ENCODE results near the gene EVPL.
A peak's percentile ranks its signal among the peaks of the same experiment; 100 is the strongest.
"Not testable (repeated sequence)": the region's sequence is repeated elsewhere in the genome, so short reads cannot be mapped to it uniquely, and the experiment has no call there.

The EVPL gene

DNA sequence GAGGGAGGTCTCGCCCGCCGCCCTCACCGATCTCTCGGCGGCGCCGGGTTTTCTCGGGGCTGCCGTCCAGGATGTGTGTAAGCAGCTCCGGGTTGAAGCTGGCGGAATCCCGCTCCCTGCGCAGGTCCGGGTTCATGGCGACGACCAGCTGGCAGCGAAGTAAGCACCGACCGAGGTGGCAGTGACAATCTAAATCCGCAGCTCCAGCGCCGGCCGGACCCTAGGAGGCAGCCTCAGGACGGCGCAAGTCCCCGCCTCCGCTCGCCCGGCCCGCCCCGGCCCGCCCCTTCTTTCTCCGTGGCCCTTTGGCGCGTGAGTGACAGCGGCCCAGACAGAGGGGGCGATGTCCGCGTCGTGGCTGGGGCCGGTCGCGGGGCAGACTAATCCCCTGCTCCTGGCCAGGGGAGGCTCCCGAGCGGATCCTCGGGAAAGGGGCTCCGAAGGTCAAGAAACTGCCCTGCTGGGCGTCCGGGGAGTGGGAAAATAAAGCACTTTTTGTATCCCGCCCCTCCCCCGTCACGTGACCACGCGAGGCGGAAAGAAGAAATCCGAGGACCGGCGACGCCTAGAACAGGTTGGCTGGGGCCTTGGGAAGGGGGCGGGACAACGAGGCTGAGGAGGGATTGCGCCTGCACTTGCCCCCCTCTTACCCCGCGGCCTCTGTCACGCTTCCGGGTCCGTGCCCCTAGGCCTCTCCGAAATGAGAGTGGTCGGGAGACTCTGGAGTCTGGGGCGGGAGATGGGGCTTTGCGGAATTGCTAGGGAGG lies 48.0 kb downstream of the EVPL start, which contains the start of the genes ACOX1 and TEN1:
ACOX1 (minus strand) TSS at position 229 of the 767 bp plus-strand sequence; CDS start at position 136, 93 bp downstream.
TEN1 (plus strand) TSS at position 303 of the 767 bp plus-strand sequence. CDS start 6,953 bp downstream, outside the sequence.
- peaks cover 24% of the 10 kb centered on the region for H3K4me1 Mint-ChIP-seq
- peak within 1 kb of the TSS; percentile 100 for H3K27ac Mint-ChIP-seq
- ATAC-seq, result peak; percentile 99
- H3K9me3 Mint-ChIP-seq, result no peaks in the 10 kb centered on the region
- H3K36me3 Mint-ChIP-seq, result peaks cover 7% of the 10 kb centered on the region
- H3K27me3 Mint-ChIP-seq, result no peaks in the 10 kb centered on the region
- H3K4me3 Mint-ChIP-seq, result peak within 1 kb of the TSS; percentile 98

DNA sequence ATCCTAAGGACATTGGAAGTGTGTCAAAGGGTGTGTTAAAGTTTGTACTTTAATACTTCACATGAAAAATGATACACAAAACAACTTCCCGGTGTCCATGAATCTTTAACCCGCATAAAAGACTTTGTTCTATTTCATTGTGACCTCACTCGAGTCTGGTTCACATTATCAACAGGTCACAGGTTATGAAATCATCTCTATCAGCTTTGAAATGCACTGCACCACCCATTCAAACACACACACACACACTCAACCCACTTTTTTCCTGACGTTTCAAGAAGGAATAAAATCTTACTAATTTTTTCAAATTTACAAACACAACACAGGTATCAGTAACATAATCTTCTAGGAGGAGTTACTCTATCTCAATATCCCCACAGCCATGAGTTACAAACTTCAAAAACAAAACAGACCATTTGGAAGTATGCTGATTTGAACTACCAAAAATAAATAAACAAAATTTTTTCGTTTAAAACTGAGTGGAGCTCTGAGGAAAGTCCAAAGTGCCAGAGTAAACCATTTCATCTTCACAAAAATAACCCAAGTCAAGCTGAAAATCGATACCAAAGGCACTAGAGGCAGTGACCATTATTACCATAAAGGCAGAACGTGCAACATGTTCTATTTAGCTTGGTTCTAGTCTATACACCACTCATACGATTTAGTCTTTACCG lies 50.8 kb downstream of the EVPL start:
- no peaks in the 10 kb centered on the region for H3K9me3 Mint-ChIP-seq
- peaks cover 24% of the 10 kb centered on the region for H3K4me1 Mint-ChIP-seq
- H3K36me3 Mint-ChIP-seq, result peaks cover 15% of the 10 kb centered on the region
- peak overlapping the region; percentile 17 for H3K27ac Mint-ChIP-seq
- no peak for ATAC-seq
- no peak overlapping the region for H3K4me3 Mint-ChIP-seq
- H3K27me3 Mint-ChIP-seq, result no peaks in the 10 kb centered on the region

DNA sequence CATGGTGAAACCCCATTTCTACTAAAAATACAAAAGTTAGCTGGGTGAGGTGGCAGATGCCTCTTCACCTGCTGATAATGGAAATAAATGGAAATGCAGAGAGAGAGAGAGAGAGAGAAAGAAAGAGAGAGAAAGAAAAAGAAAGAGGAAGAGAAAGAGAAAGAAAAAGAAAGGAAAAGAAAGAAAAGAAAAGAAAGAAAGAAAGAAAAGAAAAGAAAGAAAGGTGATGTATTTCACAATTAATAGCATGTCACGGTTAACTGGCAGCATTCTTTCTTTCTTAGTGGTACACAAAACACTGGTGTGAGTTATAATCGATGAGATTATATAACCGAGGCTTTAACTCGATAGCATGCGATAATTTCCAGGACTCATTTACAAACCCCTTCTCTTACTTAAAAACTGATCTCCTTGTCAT lies 51.3 kb downstream of the EVPL start:
- Mint-ChIP-seq H3K27me3 (no peaks in the 10 kb centered on the region), H3K27ac (peak overlapping the region; percentile 17), H3K9me3 (no peaks in the 10 kb centered on the region), H3K36me3 (peaks cover 15% of the 10 kb centered on the region), H3K4me3 (no peak overlapping the region), H3K4me1 (peaks cover 18% of the 10 kb centered on the region)
- no peak for ATAC-seq

DNA sequence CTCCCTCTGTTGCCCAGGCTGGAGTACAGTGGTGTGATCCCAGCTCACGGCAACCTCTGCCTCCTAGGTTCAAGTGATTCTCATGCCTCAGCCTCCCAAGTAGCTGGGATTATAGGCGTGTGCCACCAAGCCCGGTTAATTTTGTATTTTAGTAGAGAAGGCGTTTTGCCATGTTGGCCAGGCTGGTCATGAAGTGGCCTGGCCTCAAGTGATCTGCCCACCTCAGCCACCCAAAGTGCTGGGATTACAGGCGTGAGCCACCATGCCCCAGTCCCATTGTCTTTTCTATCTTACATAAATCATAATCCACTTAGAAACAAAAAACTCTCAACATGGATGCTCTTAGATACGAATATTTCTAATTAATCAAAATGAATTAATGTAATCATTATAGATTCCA lies 51.9 kb downstream of the EVPL start:
- peaks cover 15% of the 10 kb centered on the region for H3K4me1 Mint-ChIP-seq
- H3K36me3 Mint-ChIP-seq, result peaks cover 16% of the 10 kb centered on the region
- not testable (repeated sequence) for H3K4me3 Mint-ChIP-seq, H3K9me3 Mint-ChIP-seq, H3K27ac Mint-ChIP-seq, ATAC-seq, H3K27me3 Mint-ChIP-seq

DNA sequence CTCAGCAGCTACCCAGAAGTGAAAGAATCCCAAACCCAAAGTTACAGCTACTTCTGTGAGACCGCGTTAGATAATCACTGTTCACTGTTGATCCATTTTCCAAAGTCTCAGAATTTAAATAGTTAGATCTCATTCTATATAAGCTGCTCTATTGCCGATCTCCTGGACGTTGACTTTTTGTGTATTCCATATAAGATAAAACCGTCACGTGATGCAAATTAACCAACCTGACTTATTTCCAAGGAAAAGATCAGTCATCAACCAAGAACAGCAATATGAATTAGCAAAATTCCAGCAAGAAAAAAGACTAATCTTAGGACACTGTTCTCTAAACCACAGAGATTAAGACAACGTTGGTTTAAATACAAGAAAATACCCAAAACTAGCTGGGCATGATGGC lies 56.5 kb downstream of the EVPL start:
- no peaks in the 10 kb centered on the region for H3K9me3 Mint-ChIP-seq
- H3K4me1 Mint-ChIP-seq, result peaks cover 14% of the 10 kb centered on the region
- H3K27ac Mint-ChIP-seq, result no peak overlapping the region
- H3K36me3 Mint-ChIP-seq, result peaks cover 28% of the 10 kb centered on the region
- no peaks in the 10 kb centered on the region for H3K27me3 Mint-ChIP-seq
- no peak for ATAC-seq
- H3K4me3 Mint-ChIP-seq, result no peak overlapping the region

DNA sequence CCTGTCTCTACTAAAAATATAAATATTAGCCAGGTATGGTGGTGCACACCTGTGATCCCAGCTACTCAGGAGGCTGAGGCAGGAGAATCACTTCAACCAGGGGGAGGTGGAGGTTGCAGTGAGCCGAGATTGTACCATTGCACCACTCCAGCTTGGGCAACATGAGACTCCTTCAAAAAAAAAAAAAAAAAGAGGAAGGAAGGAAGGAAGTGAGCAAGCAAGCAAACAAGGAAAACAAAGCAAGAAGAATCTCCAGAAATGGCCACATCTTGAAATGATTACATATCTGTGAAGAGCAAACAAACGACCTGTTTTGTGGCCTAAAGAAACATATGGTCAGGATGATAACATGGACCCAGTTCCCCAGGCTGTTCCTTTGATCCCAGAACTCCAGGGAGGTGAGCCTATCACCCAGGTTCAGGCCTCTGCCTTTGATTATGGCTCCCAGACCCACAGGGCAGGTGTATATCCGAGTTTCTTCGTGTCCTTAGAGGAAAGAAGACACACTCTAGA lies 57.0 kb downstream of the EVPL start:
- H3K4me1 Mint-ChIP-seq, result peaks cover 12% of the 10 kb centered on the region
- ATAC-seq, result no peak
- no peaks in the 10 kb centered on the region for H3K9me3 Mint-ChIP-seq
- H3K27me3 Mint-ChIP-seq, result no peaks in the 10 kb centered on the region
- H3K4me3 Mint-ChIP-seq, result no peak overlapping the region
- H3K27ac Mint-ChIP-seq, result peak overlapping the region; percentile 11
- peaks cover 28% of the 10 kb centered on the region for H3K36me3 Mint-ChIP-seq

DNA sequence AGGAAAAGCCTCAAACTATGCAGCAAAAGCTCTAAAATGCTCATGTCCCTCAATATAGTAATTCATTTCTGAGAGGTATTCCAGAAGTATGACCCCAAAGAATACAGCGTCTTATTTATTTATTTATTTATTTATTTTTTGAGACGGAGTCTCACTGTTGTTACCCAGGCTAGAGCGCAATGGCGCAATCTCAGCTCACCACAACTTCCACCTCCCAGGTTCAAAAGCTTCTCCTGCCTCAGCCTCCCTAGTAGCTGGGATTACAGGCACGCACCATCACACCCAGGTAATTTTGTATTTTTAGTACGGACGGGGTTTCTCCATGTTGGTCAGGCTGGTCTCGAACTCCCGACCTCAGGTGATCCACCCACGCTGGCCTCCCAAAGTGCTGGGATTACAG lies 58.1 kb downstream of the EVPL start:
- peaks cover 33% of the 10 kb centered on the region for H3K36me3 Mint-ChIP-seq
- H3K27me3 Mint-ChIP-seq, result not testable (repeated sequence)

DNA sequence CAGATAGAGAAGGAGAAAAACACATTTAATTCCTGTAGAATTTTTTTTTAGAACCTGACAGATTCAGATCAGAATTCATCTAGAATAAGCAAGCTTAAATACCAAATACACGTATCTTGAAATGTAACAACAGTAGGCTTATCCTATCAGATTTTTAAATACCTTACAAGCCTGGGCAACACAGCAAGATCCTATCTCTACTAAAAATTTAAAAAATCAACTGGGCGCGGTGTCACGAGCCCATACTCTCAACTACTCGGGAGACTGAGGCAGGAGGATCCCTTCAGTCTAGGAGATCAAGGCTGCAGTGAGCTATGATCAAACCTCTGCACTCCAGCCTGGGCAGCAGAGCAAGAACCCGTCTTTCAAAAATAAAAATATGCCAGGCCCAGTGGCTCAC lies 61.6 kb downstream of the EVPL start:
- Mint-ChIP-seq H3K27me3 (no peaks in the 10 kb centered on the region), H3K4me1 (peaks cover 12% of the 10 kb centered on the region), H3K9me3 (no peaks in the 10 kb centered on the region), H3K4me3 (no peak overlapping the region), H3K36me3 (peaks cover 24% of the 10 kb centered on the region), H3K27ac (no peak overlapping the region)
- ATAC-seq, result no peak

More for the DNA sequence above, 58.1 kb downstream of the EVPL start:
- H3K4me1 Mint-ChIP-seq, result peaks cover 12% of the 10 kb centered on the region
- H3K27ac Mint-ChIP-seq, H3K4me3 Mint-ChIP-seq, H3K9me3 Mint-ChIP-seq, ATAC-seq: not testable (repeated sequence)

DNA sequence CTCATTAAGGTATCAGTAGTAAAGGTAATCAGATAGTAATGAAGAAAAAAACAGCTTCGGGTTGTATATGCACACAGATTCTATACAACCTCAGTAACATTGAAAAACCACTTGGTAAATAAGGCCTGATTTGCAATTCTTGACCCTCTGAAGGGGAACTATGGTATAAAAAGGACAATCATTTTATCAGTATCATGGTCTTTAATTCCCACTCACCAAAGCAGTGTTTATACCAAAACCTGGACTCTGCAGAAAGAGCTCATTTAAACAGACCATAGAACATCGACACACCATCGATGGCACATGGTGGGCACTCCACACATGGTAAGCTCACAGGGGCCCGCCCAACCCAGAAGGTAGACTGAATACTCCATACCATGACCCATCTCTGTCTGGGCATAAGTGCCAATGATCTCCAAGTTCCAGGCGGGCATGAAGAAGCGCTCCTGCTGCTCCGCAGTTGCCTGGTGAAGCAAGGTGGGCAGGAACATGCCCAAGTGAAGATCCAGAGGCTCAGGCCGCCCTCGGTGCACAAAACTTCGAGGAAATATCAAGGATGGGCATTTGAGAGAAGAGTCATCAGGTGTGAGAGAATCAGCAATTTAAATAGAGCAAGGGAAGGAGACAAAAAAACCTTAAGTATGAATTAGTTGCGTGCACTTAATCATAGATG lies 67.1 kb downstream of the EVPL start:
- Mint-ChIP-seq H3K4me1 (peaks cover 6% of the 10 kb centered on the region), H3K27me3 (no peaks in the 10 kb centered on the region), H3K36me3 (peaks cover 23% of the 10 kb centered on the region), H3K4me3 (no peak overlapping the region), H3K27ac (no peak overlapping the region), H3K9me3 (no peaks in the 10 kb centered on the region)
- ATAC-seq, result no peak

DNA sequence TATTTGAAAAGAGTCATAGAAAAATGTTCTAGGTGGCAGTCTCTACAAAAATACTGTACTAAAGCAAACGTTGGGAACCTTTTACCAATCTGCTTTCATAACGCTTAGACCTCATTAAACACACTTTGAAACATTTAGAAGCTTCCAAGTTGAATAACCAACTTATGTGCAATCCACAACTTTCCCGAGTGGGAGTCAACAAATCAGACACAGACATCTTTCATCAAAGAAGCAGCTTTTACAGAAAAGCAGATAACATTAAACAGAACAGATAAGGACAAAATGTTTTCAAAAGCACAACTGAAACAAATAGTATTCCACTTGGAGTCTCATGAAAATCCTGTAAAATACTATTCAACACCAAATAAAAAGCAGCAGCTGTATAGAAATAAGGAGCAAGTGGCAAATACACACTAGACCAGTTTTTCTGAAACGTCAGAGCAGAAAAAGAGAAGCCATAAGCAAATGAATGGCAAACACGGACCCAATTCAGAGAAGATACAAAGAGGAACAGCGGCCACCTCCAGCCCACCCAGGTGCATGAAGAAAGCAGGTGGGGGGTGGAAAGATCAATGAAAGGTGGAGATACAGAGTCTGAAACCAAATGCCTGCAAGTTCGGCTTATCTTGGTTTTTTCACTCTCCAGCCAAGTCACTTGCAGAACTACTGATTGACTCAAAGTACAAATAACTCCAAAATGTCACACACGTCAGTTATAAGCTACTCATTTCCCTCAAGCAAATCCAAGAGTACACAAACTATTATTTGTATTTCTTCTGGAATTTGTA lies 67.9 kb downstream of the EVPL start:
- Mint-ChIP-seq H3K4me1 (peaks cover 6% of the 10 kb centered on the region), H3K27me3 (no peaks in the 10 kb centered on the region), H3K36me3 (peaks cover 18% of the 10 kb centered on the region), H3K27ac (no peak overlapping the region), H3K9me3 (no peaks in the 10 kb centered on the region), H3K4me3 (no peak overlapping the region)
- ATAC-seq, result no peak
